ENCODE results near the gene OR6B3. TPM values are rescaled to one million over a fixed set of nuclear protein-coding genes. Genes with fewer than 3 reads are reported as not detected.

OR6B3 gene
- total RNA-seq, 1 experiment from 2014 or later: not detected

- no peak for TF ChIP-seq EZH2 (IDR thresholded peaks at IDR 0.05; ENCODE audit: borderline replicate concordance, low read depth, low read length, poor library complexity, severe bottlenecking)
- no peak for TF ChIP-seq CTCF (conservative IDR thresholded peaks at IDR 0.05; ENCODE audit: low read depth, low read length)
- CTCF ChIA-PET: no interaction called here
- no peak for DNase-seq (ENCODE audit: low spot score)
- POLR2A ChIA-PET (ENCODE audit: low non-redundant PET): no interaction called here
- no TSS peak for BruUV-seq (replicated peaks)
- no peak overlapping the region for H3K27ac ChIP-seq (ENCODE audit: low read depth, low read length, poor library complexity, severe bottlenecking)
- H3K27me3 ChIP-seq (replicated peaks; ENCODE audit: insufficient read depth, low read depth, low read length, poor library complexity): peaks cover 75% of the 10 kb centered on the region
- no peaks in the 10 kb centered on the region for H3K9me3 ChIP-seq (ENCODE audit: low read depth, low read length, poor library complexity, severe bottlenecking)
- intact Hi-C loops (cut with micrococcal nuclease; ENCODE audit: unreplicated experiment): no loop called here
- no peak overlapping the region for H3K4me3 ChIP-seq (ENCODE audit: low read depth, low read length, poor library complexity, severe bottlenecking)
- no peaks in the 10 kb centered on the region for H3K4me1 ChIP-seq (ENCODE audit: insufficient read depth, low read length, poor library complexity, severe bottlenecking)
- H3K36me3 ChIP-seq (ENCODE audit: insufficient read depth, low read length, poor library complexity, severe bottlenecking): no peaks in the 10 kb centered on the region
These were observed 20.7 kb downstream of the OR6B3 start for GRCh38 chr2:240032406-240033329.

GRCh38 chr2:240030379-240031094, 22.8 kb downstream of the OR6B3 start, which contains the start of gene OR6B2:
Gene OR6B2, minus strand, starts transcription at chr2:240030429. Its CDS starts 0 bp downstream, at chr2:240030429.
- no TSS peak for BruUV-seq (replicated peaks)
- intact Hi-C loops (cut with micrococcal nuclease; ENCODE audit: unreplicated experiment): no loop called here
- H3K36me3 ChIP-seq (ENCODE audit: insufficient read depth, low read length, poor library complexity, severe bottlenecking): no peaks in the 10 kb centered on the region
- H3K9me3 ChIP-seq (ENCODE audit: low read depth, low read length, poor library complexity, severe bottlenecking): no peaks in the 10 kb centered on the region
- H3K27me3 ChIP-seq (replicated peaks; ENCODE audit: insufficient read depth, low read depth, low read length, poor library complexity): peaks cover 54% of the 10 kb centered on the region
- CTCF ChIA-PET: interaction anchor here (0.5 kb wide), 1 partner anchor 348 kb away, joined by 4 read pairs; no protein-coding TSS in a partner anchor
- H3K4me1 ChIP-seq (ENCODE audit: insufficient read depth, low read length, poor library complexity, severe bottlenecking): no peaks in the 10 kb centered on the region
- POLR2A ChIA-PET (ENCODE audit: low non-redundant PET): no interaction called here
- no peak within 1 kb of the TSS for H3K27ac ChIP-seq (ENCODE audit: low read depth, low read length, poor library complexity, severe bottlenecking)
- H3K4me3 ChIP-seq (ENCODE audit: low read depth, low read length, poor library complexity, severe bottlenecking): no peak within 1 kb of the TSS
- TF ChIP-seq CTCF (conservative IDR thresholded peaks at IDR 0.05; ENCODE audit: low read depth, low read length): no peak
- no peak for TF ChIP-seq EZH2 (IDR thresholded peaks at IDR 0.05; ENCODE audit: borderline replicate concordance, low read depth, low read length, poor library complexity, severe bottlenecking)
- DNase-seq (ENCODE audit: low spot score): no peak

GRCh38 chr2:240024766-240025165, 28.6 kb downstream of the OR6B3 start:
- BruUV-seq (replicated peaks): TSS peak; percentile 63
- intact Hi-C loops (cut with micrococcal nuclease; ENCODE audit: unreplicated experiment): no loop called here
- peak; percentile 12 for DNase-seq (ENCODE audit: low spot score)
- H3K36me3 ChIP-seq (ENCODE audit: insufficient read depth, low read length, poor library complexity, severe bottlenecking): peaks cover 16% of the 10 kb centered on the region
- H3K27me3 ChIP-seq (replicated peaks; ENCODE audit: insufficient read depth, low read depth, low read length, poor library complexity): peaks cover 5% of the 10 kb centered on the region
- H3K9me3 ChIP-seq (ENCODE audit: low read depth, low read length, poor library complexity, severe bottlenecking): no peaks in the 10 kb centered on the region
- H3K27ac ChIP-seq (ENCODE audit: low read depth, low read length, poor library complexity, severe bottlenecking): peak overlapping the region; percentile 94
- peaks cover 8% of the 10 kb centered on the region for H3K4me1 ChIP-seq (ENCODE audit: insufficient read depth, low read length, poor library complexity, severe bottlenecking)
- peak overlapping the region; percentile 87 for H3K4me3 ChIP-seq (ENCODE audit: low read depth, low read length, poor library complexity, severe bottlenecking)
- TF ChIP-seq EZH2 (IDR thresholded peaks at IDR 0.05; ENCODE audit: borderline replicate concordance, low read depth, low read length, poor library complexity, severe bottlenecking) (no peak), CTCF (conservative IDR thresholded peaks at IDR 0.05; ENCODE audit: low read depth, low read length) (no peak)
- ChIA-PET POLR2A (ENCODE audit: low non-redundant PET) (no interaction called here), CTCF (no interaction called here)
